ENCODE results near the gene WNK2. TPM values are rescaled to one million over a fixed set of nuclear protein-coding genes. Genes with fewer than 3 reads are reported as not detected.
"Not testable (repeated sequence)": the region's sequence is repeated elsewhere in the genome, so short reads cannot be mapped to it uniquely, and the experiment has no call there.

WNK2 gene
- total RNA-seq, 4 donors from 2014 or later: 0.28 to 1.7 (median 0.47) TPM

GRCh38 chr9:93354451-93354850, 170.5 kb downstream of the WNK2 start:
- ATAC-seq (ENCODE audit: low FRiP score) (no peak), DNase-seq (ENCODE audit: low spot score) (no peak)
- TF ChIP-seq CTCF (IDR thresholded peaks at IDR 0.05): no peak

DNA sequence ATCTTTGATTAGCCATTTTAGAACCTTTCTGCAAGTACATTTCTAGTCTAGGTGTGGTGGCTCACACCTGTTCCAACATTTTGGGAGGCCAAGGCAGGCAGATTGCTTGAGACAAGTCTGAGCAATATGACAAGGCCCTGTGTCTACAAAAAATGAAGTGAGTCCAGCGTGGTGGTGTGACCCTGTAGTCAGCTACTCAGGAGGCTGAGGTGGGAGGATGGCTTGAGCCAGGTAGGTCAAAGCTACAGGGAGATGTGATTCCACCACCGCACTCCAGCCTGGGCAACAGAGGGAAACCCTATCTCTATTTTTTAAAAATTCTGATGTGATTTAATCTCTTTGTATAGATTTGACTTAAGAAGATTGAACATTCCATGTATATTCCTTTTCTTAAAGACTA, 171.9 kb downstream of the WNK2 start:
- TF ChIP-seq CTCF (IDR thresholded peaks at IDR 0.05): no peak
- ATAC-seq (ENCODE audit: low FRiP score) (no peak), DNase-seq (ENCODE audit: low spot score) (no peak)

DNA sequence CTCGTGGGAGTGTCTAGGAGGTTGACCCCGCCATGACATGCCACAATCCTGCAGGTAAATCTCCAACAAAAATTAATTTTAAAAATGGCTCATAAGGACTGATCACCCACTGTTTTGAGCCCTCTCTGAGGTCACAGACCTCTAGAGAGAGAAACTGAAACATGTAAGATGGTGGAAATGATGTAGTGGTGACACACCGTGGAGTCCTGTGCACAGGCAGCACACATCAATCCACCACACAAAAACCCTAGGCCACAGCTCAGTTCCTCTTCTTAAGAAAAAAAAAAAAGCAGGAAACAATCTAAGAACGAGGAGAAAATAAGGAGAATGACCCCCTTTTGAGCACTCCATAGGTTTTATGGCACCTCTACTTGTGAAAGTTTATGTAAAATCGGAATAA, 173.7 kb downstream of the WNK2 start:
- no peak for TF ChIP-seq CTCF (IDR thresholded peaks at IDR 0.05)
- ATAC-seq (ENCODE audit: low FRiP score) (no peak), DNase-seq (ENCODE audit: low spot score) (no peak)

GRCh38 chr9:93359907-93360306, 176.0 kb downstream of the WNK2 start:
- DNase-seq (ENCODE audit: low spot score); ATAC-seq (ENCODE audit: low FRiP score): not testable (repeated sequence)

GRCh38 chr9:93361995-93362394, 178.1 kb downstream of the WNK2 start:
- TF ChIP-seq CTCF (IDR thresholded peaks at IDR 0.05): no peak
- no peak for DNase-seq (ENCODE audit: low spot score)
- ATAC-seq (ENCODE audit: low FRiP score): no peak

- no peak for ATAC-seq (ENCODE audit: low FRiP score)
- no peak for TF ChIP-seq CTCF (IDR thresholded peaks at IDR 0.05)
- DNase-seq (ENCODE audit: low spot score): no peak
Measured at GRCh38 chr9:93364734-93365426, 180.9 kb downstream of the WNK2 start.

DNA sequence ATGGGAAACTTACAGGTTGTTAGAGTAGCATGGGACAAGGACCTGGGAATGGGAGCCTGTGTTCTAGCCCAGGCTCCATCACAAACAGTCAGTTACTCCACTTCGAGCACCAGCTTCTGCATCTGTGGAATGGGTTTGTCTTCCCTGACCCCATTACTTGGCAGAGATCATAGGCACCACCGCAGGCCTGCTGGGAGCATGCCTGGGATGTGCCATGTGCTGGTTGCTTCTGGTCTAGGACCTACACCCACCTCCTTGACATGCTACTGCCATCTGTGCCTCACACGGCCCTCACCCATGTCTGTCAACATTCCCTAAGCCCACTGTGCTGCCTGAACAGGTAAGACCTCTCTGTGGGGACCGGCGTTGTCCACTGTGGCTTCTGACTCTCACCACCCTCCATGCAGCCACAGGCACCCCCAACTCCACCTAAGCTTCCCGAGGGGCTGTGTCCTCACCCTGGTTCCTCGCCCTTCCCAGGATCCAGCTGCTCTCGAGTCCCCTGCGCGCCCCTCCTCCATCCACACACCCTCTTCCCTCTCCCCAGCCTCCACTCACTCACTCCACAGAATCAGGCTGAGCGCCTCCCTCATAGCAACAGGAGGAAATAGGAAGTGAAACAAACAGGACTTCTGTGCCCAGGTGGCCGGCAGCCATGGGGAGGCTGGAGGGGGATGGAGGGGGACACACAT, 181.6 kb downstream of the WNK2 start:
- TF ChIP-seq CTCF (IDR thresholded peaks at IDR 0.05): no peak
- no peak for DNase-seq (ENCODE audit: low spot score)
- ATAC-seq (ENCODE audit: low FRiP score): no peak

Measured in omental fat pad (tissue), 4 donors.